Uterus (tissue), 4 donors: ENCODE measurements around the gene KCNQ1. TPM values are rescaled to one million over a fixed set of nuclear protein-coding genes. Genes with fewer than 3 reads are reported as not detected.

Experiments
- DNase-seq, 2 donors: peaks; one replicate each; pipeline ENCODE4 v3.0.0-alpha.2; 2019 to 2020
- H3K27ac ChIP-seq, 2 donors: fragments of 200-600 bp; sonication (generic); 1 replicate in 1 of 2; 2 replicates in 1 of 2; pipeline ENCODE4 v1.5.1; 2016 to 2018
- H3K27me3 ChIP-seq, 2 donors: fragments of 200-600 bp; sonication (generic); one replicate each; pipeline ENCODE4 v1.5.1; 2018 to 2019; ENCODE audit warnings: control low read depth in 1 of 2
- H3K36me3 ChIP-seq, 2 donors: fragments of 200-600 bp; sonication (generic); one replicate each; pipeline ENCODE4 v1.5.1; 2019; ENCODE audit warnings: control low read depth in 1 of 2
- H3K4me1 ChIP-seq, 2 donors: fragments of 200-600 bp; sonication (generic); one replicate each; pipeline ENCODE4 v1.5.1; 2018 to 2019; ENCODE audit warnings: control low read depth in 1 of 2
- H3K4me3 ChIP-seq, 2 donors: fragments of 200-600 bp; sonication (generic); 1 replicate in 1 of 2; 2 replicates in 1 of 2; pipeline ENCODE4 v1.5.1; 2018 to 2019; ENCODE audit warnings: mild to moderate bottlenecking in 1 of 2
- H3K9me3 ChIP-seq, 2 donors: fragments of 200-600 bp; sonication (generic); one replicate each; pipeline ENCODE4 v1.5.1; 2019; ENCODE audit warnings: control low read depth in 1 of 2
- CTCF ChIP-seq, 4 experiments: fragments of 200-600 bp in 2 of 4; fragments of 450-650 bp in 2 of 4; sonication (generic) in 2 of 4; IDR thresholded peaks; one replicate each; pipeline ENCODE4 v1.5.1; 2016 to 2019; ENCODE audit warnings: antibody characterized with exemption in 4 of 4, mild to moderate bottlenecking in 2 of 4, moderate library complexity in 1 of 4
- POLR2A ChIP-seq, 2 donors: fragments of 450-650 bp; IDR thresholded peaks; one replicate each; pipeline ENCODE4 v1.6.1; 2016; ENCODE audit warnings: antibody characterized with exemption in 2 of 2, mild to moderate bottlenecking in 1 of 2, moderate library complexity in 1 of 2
- intact Hi-C: fragments of 100-400 bp; cut with DNase I; formaldehyde crosslinking; loops from one replicate; pipeline ENCODE4 v1.15.1; 2023; ENCODE audit warnings: low total_unique reads
- total RNA-seq, 4 donors: library from RNA; depleted of rRNA in 3 of 4; stranded (reverse); fragments of >200 nt in 3 of 4; gene quantifications; one replicate each; pipeline versions ENCODE4 v1.1.0 to v1.2.4, GENCODE V29; 2014 to 2023
- donor health status: DM: yes; HTN: yes; CAD: no.

The KCNQ1 gene
- total RNA-seq, 4 donors from 2014 or later, result 2.6 to 10.4 (median 5.4) TPM

- Histone ChIP-seq H3K4me3 (no peak overlapping the region), H3K36me3 (no peaks in the 10 kb centered on the region), H3K9me3 (no peaks in the 10 kb centered on the region), H3K27ac (no peak overlapping the region), H3K27me3 (no peaks in the 10 kb centered on the region), H3K4me1 (no peaks in the 10 kb centered on the region)
- intact Hi-C loops, result no loop called here
- TF ChIP-seq POLR2A (IDR thresholded peaks at IDR 0.05), result no peak
- TF ChIP-seq CTCF (IDR thresholded peaks at IDR 0.05), result no peak
- no peak for DNase-seq
Measured at GRCh38 chr11:2770761-2771301, 326.0 kb downstream of the KCNQ1 start.

- H3K4me1 ChIP-seq, result no peaks in the 10 kb centered on the region
Measured at GRCh38 chr11:2771758-2772466, 327.1 kb downstream of the KCNQ1 start.

GRCh38 chr11:2772544-2773031 is 327.8 kb downstream of the KCNQ1 start:
- peak in 1 of 2 donors; percentile 10 for DNase-seq
- intact Hi-C loops, result no loop called here
- Histone ChIP-seq H3K36me3 (no peaks in the 10 kb centered on the region), H3K27ac (no peak overlapping the region), H3K4me3 (no peak overlapping the region), H3K4me1 (no peaks in the 10 kb centered on the region), H3K27me3 (no peaks in the 10 kb centered on the region), H3K9me3 (no peaks in the 10 kb centered on the region)
- TF ChIP-seq POLR2A (IDR thresholded peaks at IDR 0.05), result no peak
- TF ChIP-seq CTCF (IDR thresholded peaks at IDR 0.05), result no peak

More at GRCh38 chr11:2771758-2772466, 327.1 kb downstream of the KCNQ1 start:
- H3K27me3 ChIP-seq, result no peaks in the 10 kb centered on the region
- H3K9me3 ChIP-seq, result no peaks in the 10 kb centered on the region
- intact Hi-C loops, result no loop called here
- H3K36me3 ChIP-seq, result no peaks in the 10 kb centered on the region
- H3K4me3 ChIP-seq, result no peak overlapping the region
- DNase-seq, result peak in 1 of 2 donors; percentile 15
- no peak overlapping the region for H3K27ac ChIP-seq
- no peak for TF ChIP-seq POLR2A (IDR thresholded peaks at IDR 0.05)
- TF ChIP-seq CTCF (IDR thresholded peaks at IDR 0.05), result no peak

- intact Hi-C loops, result no loop called here
- DNase-seq, result no peak
- Histone ChIP-seq H3K4me1 (peaks cover 0 to 4% of the 10 kb centered on the region in 2 donors), H3K27me3 (no peaks in the 10 kb centered on the region), H3K9me3 (no peaks in the 10 kb centered on the region), H3K27ac (no peak overlapping the region), H3K4me3 (no peak overlapping the region), H3K36me3 (no peaks in the 10 kb centered on the region)
- TF ChIP-seq CTCF (IDR thresholded peaks at IDR 0.05), result no peak
- no peak for TF ChIP-seq POLR2A (IDR thresholded peaks at IDR 0.05)
Measured at GRCh38 chr11:2774173-2775082, 329.6 kb downstream of the KCNQ1 start.
